OCI-LY1 (cell line): ENCODE measurements around the gene CXCL14.
"Not testable (repeated sequence)": the region's sequence is repeated elsewhere in the genome, so short reads cannot be mapped to it uniquely, and the experiment has no call there.

Experiments
- H2AFZ ChIP-seq: fragments of 200-600 bp; sonication (generic), shearing (Covaris generic); 2 replicates; pipeline ENCODE4 v1.6.0; 2014; ENCODE audit warnings: antibody characterized with exemption, mild to moderate bottlenecking, low read length
- H3F3A ChIP-seq: fragments of 200-600 bp; sonication (generic), shearing (Covaris generic); 2 replicates; pipeline ENCODE4 v1.6.0; 2014; ENCODE audit warnings: mild to moderate bottlenecking, antibody characterized with exemption, low read length, moderate library complexity; ENCODE audit not compliant: insufficient read depth
- H3K27ac ChIP-seq: fragments of 200-600 bp; sonication (generic); 2 replicates; pipeline ENCODE4 v1.5.1; 2014; ENCODE audit warnings: low read length, mixed run types, mild to moderate bottlenecking, low read depth; ENCODE audit not compliant: poor library complexity, severe bottlenecking
- H3K27me3 ChIP-seq: fragments of 200-600 bp; sonication (generic); 2 replicates; pipeline ENCODE4 v1.6.0; 2014; ENCODE audit warnings: antibody characterized with exemption, mild to moderate bottlenecking, low read length, moderate library complexity; ENCODE audit not compliant: insufficient read depth
- H3K36me3 ChIP-seq: fragments of 200-600 bp; sonication (generic); 2 replicates; pipeline ENCODE4 v1.6.1; 2014; ENCODE audit warnings: mild to moderate bottlenecking, antibody characterized with exemption, low read length, moderate library complexity, mixed read lengths; ENCODE audit not compliant: insufficient read depth
- H3K4me1 ChIP-seq: fragments of 200-600 bp; sonication (generic); 2 replicates; pipeline ENCODE4 v1.5.1; 2014; ENCODE audit warnings: mild to moderate bottlenecking, low read length, moderate library complexity; ENCODE audit not compliant: insufficient read depth, severe bottlenecking
- H3K4me2 ChIP-seq: fragments of 200-600 bp; sonication (generic), shearing (Covaris generic); 2 replicates; pipeline ENCODE4 v1.6.1; 2014; ENCODE audit warnings: low read length
- H3K4me3 ChIP-seq: fragments of 200-600 bp; sonication (generic); 2 replicates; pipeline ENCODE4 v1.5.1; 2014; ENCODE audit warnings: low read length, low read depth, mild to moderate bottlenecking, mixed read lengths; ENCODE audit not compliant: poor library complexity, severe bottlenecking
- H3K79me2 ChIP-seq: fragments of 200-600 bp; shearing (Covaris generic); 2 replicates; pipeline ENCODE4 v1.6.1; 2016; ENCODE audit warnings: mixed run types, low read length, mixed read lengths; ENCODE audit not compliant: insufficient read depth
- H3K9ac ChIP-seq: fragments of 200-600 bp; sonication (generic), shearing (Covaris generic); 2 replicates; pipeline ENCODE4 v1.6.1; 2014; ENCODE audit warnings: mild to moderate bottlenecking, low read length, mixed read lengths
- H3K9me2 ChIP-seq: fragments of 200-600 bp; sonication (generic), shearing (Covaris generic); 2 replicates; pipeline ENCODE4 v1.6.1; 2014; ENCODE audit warnings: low read depth, mild to moderate bottlenecking, low read length, mixed read lengths
- H3K9me3 ChIP-seq: fragments of 200-600 bp; shearing (Covaris generic); 2 replicates; pipeline ENCODE4 v1.6.1; 2014; ENCODE audit warnings: low read length, mixed read lengths
- H4K20me1 ChIP-seq: fragments of 200-600 bp; sonication (generic), shearing (Covaris generic); 2 replicates; pipeline ENCODE4 v1.6.0; 2016; ENCODE audit warnings: mild to moderate bottlenecking, low read length; ENCODE audit not compliant: insufficient read depth
- CTCF ChIP-seq: fragments of 200-600 bp; sonication (generic), shearing (Covaris generic); IDR thresholded peaks from 2 replicates; pipeline ENCODE4 v1.5.1; 2017; ENCODE audit warnings: mild to moderate bottlenecking, antibody characterized with exemption, low read length, moderate library complexity, mixed read lengths
- EZH2 ChIP-seq: fragments of 200-600 bp; sonication (generic), shearing (Covaris generic); IDR thresholded peaks from 2 replicates; pipeline ENCODE4 v1.8.0; 2017; ENCODE audit warnings: borderline replicate concordance, mixed run types, mild to moderate bottlenecking, antibody characterized with exemption, low read length, moderate library complexity, mixed read lengths

CXCL14 gene

GRCh38 chr5:135534609-135535419 is 44.0 kb downstream of the CXCL14 start:
- no peak overlapping the region for H2AFZ ChIP-seq
- no peaks in the 10 kb centered on the region for H3K79me2 ChIP-seq
- H3K9me3 ChIP-seq = no peaks in the 10 kb centered on the region
- H3K4me2 ChIP-seq = no peak overlapping the region
- H3K4me1 ChIP-seq = no peaks in the 10 kb centered on the region
- no peak overlapping the region for H3K27ac ChIP-seq
- no peaks in the 10 kb centered on the region for H3K36me3 ChIP-seq
- no peak overlapping the region for H3K4me3 ChIP-seq
- H3K9me2 ChIP-seq = no peaks in the 10 kb centered on the region
- no peaks in the 10 kb centered on the region for H3K27me3 ChIP-seq
- TF ChIP-seq CTCF (no peak), EZH2 (no peak)
- no peaks in the 10 kb centered on the region for H3F3A ChIP-seq
- no peak overlapping the region for H3K9ac ChIP-seq
- H4K20me1 ChIP-seq = no peaks in the 10 kb centered on the region

- no peak overlapping the region for H3K4me3 ChIP-seq
- no peak overlapping the region for H2AFZ ChIP-seq
- no peaks in the 10 kb centered on the region for H3K27me3 ChIP-seq
- H4K20me1 ChIP-seq = no peaks in the 10 kb centered on the region
- no peaks in the 10 kb centered on the region for H3F3A ChIP-seq
- no peaks in the 10 kb centered on the region for H3K9me3 ChIP-seq
- H3K9ac ChIP-seq = no peak overlapping the region
- H3K9me2 ChIP-seq = no peaks in the 10 kb centered on the region
- TF ChIP-seq EZH2 (no peak), CTCF (no peak)
- H3K27ac ChIP-seq = no peak overlapping the region
- H3K4me1 ChIP-seq = no peaks in the 10 kb centered on the region
- H3K4me2 ChIP-seq = no peak overlapping the region
- no peaks in the 10 kb centered on the region for H3K79me2 ChIP-seq
- no peaks in the 10 kb centered on the region for H3K36me3 ChIP-seq
Observed at GRCh38 chr5:135533794-135534193, 45.0 kb downstream of the CXCL14 start.

- H3K36me3 ChIP-seq = no peaks in the 10 kb centered on the region
Observed at GRCh38 chr5:135533334-135533733, 45.5 kb downstream of the CXCL14 start.

GRCh38 chr5:135529576-135529975 is 49.2 kb downstream of the CXCL14 start:
- H2AFZ ChIP-seq, H3K4me2 ChIP-seq, H3K27ac ChIP-seq, H3K9ac ChIP-seq, H3F3A ChIP-seq, H4K20me1 ChIP-seq, H3K27me3 ChIP-seq, H3K9me3 ChIP-seq, H3K4me1 ChIP-seq, H3K9me2 ChIP-seq, H3K36me3 ChIP-seq, H3K79me2 ChIP-seq, H3K4me3 ChIP-seq: not testable (repeated sequence)

More at GRCh38 chr5:135533334-135533733, 45.5 kb downstream of the CXCL14 start:
- TF ChIP-seq EZH2 (no peak), CTCF (no peak)
- Histone ChIP-seq H3K9ac (no peak overlapping the region), H4K20me1 (no peaks in the 10 kb centered on the region), H3K27me3 (no peaks in the 10 kb centered on the region), H2AFZ (no peak overlapping the region), H3K4me3 (no peak overlapping the region), H3K9me2 (no peaks in the 10 kb centered on the region), H3K79me2 (no peaks in the 10 kb centered on the region), H3K4me2 (no peak overlapping the region), H3F3A (no peaks in the 10 kb centered on the region), H3K9me3 (no peaks in the 10 kb centered on the region), H3K4me1 (no peaks in the 10 kb centered on the region), H3K27ac (no peak overlapping the region)
